ENCODE measurements around the gene KDM4C.

Gene KDM4C

GRCh38 chr9:7071916-7072315, 314.1 kb downstream of the KDM4C start:
- no peak overlapping the region for H3K4me3 ChIP-seq (ENCODE audit: low read length)
- DNase-seq (ENCODE audit: low read depth) = no peak
- no peak for TF ChIP-seq CTCF (conservative IDR thresholded peaks at IDR 0.05; ENCODE audit: low read depth, low read length)

GRCh38 chr9:7073706-7074105, 315.9 kb downstream of the KDM4C start:
- no peak for DNase-seq (ENCODE audit: low read depth)
- no peak for TF ChIP-seq CTCF (conservative IDR thresholded peaks at IDR 0.05; ENCODE audit: low read depth, low read length)
- H3K4me3 ChIP-seq (ENCODE audit: low read length) = no peak overlapping the region

- H3K4me3 ChIP-seq (ENCODE audit: low read length) = no peak overlapping the region
- no peak for DNase-seq (ENCODE audit: low read depth)
- no peak for TF ChIP-seq CTCF (conservative IDR thresholded peaks at IDR 0.05; ENCODE audit: low read depth, low read length)
These were observed 317.4 kb downstream of the KDM4C start for GRCh38 chr9:7075154-7075553.

- no peak for TF ChIP-seq CTCF (conservative IDR thresholded peaks at IDR 0.05; ENCODE audit: low read depth, low read length)
- H3K4me3 ChIP-seq (ENCODE audit: low read length) = no peak overlapping the region
- DNase-seq (ENCODE audit: low read depth) = no peak
These were observed 321.3 kb downstream of the KDM4C start for GRCh38 chr9:7079051-7079450.

- H3K4me3 ChIP-seq (ENCODE audit: low read length) = no peak overlapping the region
- TF ChIP-seq CTCF (conservative IDR thresholded peaks at IDR 0.05; ENCODE audit: low read depth, low read length) = no peak
- no peak for DNase-seq (ENCODE audit: low read depth)
These were observed 323.4 kb downstream of the KDM4C start for GRCh38 chr9:7081065-7081600.

GRCh38 chr9:7083192-7083591, 325.4 kb downstream of the KDM4C start:
- TF ChIP-seq CTCF (conservative IDR thresholded peaks at IDR 0.05; ENCODE audit: low read depth, low read length) = no peak
- no peak for DNase-seq (ENCODE audit: low read depth)
- no peak overlapping the region for H3K4me3 ChIP-seq (ENCODE audit: low read length)

- no peak for DNase-seq (ENCODE audit: low read depth)
- no peak for TF ChIP-seq CTCF (conservative IDR thresholded peaks at IDR 0.05; ENCODE audit: low read depth, low read length)
- H3K4me3 ChIP-seq (ENCODE audit: low read length) = no peak overlapping the region
These were observed 327.6 kb downstream of the KDM4C start for GRCh38 chr9:7085357-7085756.
